Activated CD8-positive, alpha-beta memory T cell treated with anti-CD3 and anti-CD28 coated beads for 1 hour (primary cell): ENCODE measurements around the gene TWIST1.

ENCODE experiments used
- DNase-seq, 2 donors: peaks; one replicate each; pipeline ENCODE4 v3.0.0-alpha.2; 2020; ENCODE audit warnings: low read depth in 1 of 2; ENCODE audit errors: extremely low read depth in 1 of 2

Gene TWIST1

DNA sequence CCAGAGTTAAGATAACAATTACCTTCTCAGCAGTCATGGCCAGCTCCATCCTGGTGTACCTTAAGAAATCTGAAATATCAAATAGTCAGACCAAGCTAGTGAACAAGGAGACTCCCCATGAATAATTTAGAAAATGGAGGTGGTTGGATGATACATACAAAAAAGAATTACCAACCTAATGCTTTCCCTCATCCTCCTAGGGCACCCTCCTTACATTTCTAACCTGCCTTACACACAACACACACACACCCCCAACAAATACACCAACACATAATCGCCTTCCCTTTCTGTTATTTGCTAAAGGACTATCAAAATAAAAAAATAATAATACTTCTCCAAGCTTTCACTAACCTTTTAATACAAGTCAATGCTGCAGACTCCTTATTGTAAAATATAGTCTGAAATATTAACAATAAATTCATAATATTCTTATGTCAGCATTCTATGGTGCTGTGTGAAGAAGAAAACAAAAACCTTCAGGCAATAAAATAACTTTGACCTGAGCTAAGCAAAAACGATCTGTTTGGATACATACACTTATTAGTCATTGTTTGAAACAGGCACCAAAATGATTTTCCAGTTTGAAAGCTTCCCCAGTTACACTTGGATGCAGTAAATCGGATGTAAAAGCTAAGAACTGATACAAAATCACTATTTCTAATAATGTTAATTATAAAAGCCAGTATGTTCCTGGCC lies 3.4 kb downstream of the TWIST1 start:
- no peak for DNase-seq

DNA sequence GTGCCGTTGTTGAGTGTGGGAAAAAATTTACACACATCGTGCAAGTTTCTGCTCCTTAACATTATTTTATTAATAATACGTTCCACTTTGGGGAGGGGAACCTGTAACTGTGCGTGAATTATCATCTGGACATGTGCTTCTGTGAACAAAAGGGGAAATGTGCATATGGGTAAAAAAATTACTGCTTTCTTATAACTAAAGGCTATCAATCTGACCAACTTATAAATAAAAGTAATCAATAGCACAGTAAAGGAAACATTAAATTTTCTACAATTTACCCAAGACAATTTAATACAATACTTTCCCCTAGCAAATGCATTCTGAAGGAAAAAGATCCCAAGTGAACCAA lies 4.5 kb downstream of the TWIST1 start:
- DNase-seq, result no peak

DNA sequence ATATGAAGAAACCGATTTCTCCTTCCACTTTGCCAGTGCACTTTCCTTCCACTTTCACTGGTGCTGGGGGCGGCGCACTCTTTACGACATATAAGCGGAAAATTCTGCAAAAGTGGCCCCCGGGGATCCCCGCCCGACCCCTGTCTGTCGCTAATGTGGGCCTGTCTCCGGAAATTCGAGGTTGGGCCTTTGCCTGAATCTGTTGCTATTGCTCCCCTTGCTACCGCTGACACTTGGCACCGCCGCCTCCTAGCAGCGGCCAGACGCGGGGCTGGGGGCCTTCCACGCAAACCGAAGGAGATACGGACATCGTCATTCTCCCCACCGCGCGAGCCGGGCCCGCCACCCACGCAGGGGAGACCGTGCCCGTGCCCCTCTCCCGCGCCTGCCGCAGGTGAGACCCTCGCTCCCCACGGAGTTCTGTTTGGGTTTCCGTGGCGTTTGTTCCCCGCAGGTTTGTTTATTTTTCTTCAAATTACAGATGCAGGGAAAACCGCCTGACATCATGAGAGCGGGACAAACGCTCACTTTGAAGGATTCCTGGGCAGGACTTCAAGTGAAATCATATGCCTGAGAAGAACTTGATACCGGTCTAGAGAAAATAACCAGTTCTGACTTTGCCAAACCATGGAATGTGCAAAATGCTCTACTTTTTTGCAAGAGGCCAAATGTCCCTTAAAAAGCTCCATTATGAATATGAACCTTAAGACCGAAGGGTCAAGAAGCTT lies 5.0 kb downstream of the TWIST1 start:
- DNase-seq, result no peak

DNA sequence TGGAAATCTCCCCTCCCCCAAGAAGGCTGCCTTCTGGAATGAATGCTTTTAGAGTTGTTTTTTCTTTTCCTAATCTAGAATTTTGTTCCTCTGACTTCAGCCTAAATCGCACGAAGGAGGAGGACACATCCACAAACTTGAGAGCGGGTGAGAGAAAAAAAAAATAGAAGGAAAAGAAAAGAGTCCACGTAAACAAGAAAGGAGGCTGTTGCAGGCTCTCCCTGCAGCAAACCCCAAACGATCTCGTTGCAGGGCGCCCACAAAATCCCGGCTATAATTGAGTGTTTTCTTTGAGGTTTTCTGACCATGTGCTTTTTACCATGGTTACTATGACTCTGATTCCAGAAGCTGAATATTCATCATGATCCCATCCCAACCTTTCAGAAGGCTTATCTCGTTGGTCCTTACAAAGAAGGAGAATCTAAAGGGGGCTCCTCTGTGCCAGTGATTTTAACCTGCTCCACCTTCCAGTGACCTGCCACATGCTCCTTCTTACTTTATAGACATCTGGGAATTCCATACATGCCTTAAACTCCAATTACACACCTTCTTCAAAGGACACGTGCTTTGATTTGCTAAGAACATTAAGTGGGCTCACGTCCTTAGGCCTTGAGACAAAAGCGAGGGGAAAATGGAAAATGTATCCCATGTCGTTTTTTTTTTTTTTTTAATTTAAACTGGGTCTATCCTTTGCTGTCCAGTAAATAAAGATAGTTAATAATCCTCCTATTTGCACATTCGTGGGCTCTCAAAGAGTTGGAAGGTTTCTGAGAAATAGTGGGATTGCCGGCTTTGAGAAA lies 5.8 kb downstream of the TWIST1 start:
- no peak for DNase-seq

DNA sequence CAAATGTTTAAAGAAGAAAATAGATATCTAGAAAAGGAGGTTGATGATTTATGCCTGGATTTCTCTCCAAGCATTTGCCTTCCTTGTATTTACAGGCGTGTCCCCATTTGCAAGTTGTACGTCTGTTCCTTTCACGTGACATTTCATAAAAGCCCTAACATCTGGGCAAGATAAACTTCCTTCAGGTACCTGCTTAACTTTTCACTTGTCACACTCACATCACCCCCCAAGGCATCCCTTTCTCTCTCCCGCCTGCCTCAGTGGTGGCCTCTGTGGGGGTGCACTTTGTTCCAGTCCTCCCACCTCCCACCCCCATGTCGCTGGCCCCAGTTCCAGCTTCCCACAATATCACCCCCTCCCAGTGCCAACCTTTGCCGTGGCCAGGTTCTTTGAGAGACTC lies 6.7 kb downstream of the TWIST1 start:
- no peak for DNase-seq

DNA sequence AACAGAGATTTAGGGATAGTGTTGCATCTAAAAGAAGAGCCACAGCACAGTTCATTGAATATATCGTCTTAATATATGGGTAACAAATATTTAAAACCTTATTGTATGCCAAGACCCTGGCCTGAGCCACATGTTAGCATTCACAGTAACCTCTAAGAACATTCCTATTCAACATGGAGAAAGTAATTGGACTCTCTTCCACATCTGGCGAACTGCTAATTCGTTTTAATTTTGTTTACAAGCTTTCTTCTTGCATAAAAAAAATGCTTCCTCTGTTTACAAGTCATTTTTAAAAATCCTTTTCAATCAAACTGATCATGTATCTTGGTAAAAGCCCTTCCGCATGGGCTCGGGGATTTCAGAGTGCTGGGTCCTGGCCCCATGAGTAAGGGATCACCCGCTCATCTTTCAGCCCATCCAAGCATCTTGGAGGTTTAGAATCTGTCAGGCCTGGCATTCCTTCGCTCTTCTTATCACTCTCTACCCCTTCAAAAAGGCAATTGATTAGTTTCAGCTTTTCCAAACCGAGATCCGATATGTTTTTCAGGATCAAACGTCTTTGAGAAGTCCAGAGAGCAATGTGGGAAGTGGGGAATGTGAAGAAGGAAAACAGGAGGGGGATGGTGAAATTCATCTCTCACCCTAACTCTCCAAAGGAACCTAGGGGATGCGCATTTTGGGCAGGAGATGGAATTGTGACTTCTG lies 7.3 kb downstream of the TWIST1 start:
- no peak for DNase-seq

DNA sequence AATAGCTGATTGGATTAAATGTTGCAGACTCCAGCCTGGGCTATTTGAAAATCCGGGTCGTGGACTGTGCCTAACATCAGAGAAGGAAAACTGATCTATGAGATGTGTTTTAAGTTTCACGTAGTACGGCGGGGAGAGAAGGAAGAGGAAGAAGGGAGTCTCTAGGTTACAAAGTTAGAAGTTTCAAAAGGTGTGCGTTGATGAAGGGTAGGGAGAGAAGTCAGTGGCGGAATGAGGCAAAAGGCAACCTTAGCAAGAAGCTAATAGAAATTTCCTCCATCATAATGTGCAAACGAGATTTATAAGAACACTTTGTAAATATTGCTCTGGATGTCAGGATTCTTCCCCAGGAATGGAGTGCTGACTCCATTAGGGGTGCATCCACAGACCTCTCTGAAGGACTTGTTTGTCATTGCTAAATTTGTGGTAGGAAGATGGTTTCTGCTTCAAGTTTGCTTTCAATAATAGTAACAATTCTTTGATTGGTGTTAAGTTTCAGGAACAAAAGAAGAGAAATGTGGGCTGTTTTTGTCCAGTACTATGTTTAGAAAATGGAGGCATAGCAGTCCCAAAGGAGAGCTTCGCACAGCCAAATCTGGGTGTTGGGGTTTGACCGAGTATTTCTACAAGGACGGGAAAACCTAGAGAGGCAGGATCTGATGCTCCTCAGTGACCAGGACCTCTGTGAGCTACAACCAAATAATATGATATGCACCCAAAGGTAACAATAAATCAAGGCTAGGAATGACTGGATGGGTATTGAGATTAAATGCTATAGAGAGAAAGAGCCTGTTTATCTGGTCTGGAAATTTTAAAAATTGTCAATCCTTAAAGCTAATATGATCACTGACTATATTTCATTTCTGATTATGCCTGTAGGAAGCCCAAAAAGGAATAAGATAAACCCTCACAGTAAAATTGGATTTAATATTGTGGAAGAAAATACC lies 8.2 kb downstream of the TWIST1 start:
- DNase-seq, result no peak

DNA sequence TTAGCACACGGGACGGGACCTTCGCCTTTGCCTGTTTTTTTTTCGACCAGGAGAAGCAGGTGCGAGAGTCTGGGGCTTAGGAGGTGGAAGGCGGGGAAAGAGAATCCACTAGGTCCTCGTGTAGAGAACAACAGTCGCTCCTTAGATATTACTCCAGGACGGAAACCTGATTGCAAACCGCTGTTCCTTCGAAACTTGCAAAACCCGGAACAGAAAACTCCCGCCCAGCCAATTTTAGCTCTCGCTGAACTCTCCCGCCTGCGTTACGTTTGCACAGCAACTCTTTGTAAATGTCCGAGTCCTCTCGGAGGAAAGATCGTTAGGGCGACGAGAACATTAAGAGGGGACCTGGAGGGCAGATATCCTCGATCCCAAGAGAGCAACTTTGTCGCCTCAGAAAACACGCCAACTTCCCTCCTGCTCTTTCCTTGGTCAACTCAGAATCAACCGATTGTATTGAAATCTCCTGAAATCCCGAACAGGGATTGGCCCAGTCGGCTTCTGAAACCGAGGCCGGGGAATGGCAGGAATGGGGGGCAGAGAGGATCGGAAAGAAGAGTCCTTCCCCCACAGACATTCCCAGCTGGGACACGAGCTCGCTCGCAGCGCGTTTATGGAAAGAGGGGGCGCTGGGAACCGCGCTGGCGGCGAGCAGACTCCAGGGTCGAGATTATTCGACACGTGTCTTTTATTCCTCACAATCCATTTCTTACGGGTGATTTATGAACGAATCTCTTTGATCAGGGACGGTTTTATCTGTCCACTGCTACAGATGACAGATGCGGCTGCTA lies 9.9 kb downstream of the TWIST1 start:
- no peak for DNase-seq

DNA sequence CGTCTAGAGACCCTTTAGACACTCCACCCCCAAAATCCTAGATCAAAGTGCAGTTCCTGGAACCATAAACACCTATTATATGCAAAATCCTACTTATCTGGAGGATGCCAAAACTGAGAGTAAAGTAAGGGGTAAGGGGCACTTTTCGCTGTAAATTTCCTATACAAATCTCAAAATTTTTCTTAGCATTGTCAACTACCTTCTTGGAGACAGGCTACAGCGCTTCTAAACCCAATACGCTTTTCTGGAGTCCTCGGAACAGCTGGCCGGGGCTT lies 10.4 kb downstream of the TWIST1 start:
- DNase-seq, result no peak

DNA sequence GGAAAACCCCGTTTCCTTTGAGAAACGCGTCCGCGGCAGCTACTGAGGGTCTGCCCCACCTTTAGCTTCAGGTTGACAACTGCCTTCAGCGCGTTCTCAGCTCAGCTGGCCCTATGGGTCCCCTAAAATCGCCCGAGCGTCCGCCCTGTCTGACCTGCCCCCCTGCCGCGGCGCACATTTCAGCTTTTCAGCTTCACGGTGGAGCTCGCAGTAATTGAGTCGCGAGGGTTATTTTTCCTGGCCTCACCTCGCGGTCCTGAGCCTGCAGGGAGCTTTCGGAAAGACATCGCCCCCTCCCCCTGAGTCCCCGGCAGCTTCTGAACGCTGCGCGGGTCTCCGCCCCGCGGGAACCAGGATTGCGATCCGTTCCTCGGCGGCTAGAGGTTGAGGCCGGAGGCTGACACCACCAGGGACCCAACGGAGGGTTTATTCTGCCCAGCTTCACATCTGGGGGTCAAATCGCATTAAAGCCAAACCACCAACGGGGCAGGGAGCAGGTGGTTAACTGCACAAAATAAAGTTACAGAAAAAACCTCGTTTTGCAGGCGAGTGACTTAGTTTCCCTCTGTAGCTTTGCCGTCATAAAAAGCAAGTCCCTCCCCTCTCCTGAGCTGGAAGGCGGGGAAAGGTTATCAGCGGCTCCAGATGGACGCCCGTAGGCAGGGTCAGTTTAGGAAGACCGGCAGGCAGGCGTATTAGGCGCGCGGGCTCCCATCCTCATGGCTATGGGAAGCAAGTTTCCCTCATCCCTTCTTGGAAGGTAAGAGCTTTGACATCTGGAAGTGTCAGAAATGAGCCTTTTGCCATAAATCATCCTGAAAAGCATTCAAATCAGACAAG lies 11.0 kb downstream of the TWIST1 start:
- no peak for DNase-seq

DNA sequence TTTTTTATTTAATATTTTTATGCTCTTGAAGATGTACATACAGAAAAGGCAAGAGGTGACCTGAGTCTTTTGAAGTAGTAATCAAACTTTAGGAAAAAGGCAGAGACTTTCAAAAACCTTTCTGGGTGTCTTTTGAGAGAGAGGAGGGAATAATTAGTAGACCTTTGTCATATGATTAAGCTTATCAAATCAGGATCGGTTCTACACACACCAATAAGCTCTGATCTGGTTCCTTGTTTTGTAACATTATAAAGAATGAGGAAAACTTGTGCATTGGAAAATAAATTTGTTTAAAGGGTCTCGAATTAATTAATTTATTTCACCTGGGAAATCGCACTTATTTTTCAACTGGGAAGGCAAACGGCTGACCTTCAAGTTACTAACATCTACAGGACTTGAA lies 11.9 kb downstream of the TWIST1 start:
- DNase-seq, result no peak

DNA sequence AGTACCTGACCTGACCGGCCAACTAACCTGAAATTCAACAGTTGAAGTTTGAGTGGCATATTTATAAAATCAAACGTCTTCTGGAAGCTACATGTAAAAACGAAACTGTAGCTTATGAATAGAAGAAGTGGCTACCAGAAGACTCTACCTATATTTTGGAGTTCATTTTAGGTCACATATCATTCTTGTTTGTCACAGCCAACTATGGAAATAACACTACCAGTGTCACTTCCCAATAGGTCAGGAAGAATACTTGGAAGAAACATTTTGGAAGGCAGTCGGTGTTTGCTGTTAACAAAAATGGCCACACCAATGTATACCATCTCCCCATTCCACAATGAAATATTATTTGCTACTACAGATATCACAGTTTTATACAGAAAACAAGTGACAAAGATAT lies 12.6 kb downstream of the TWIST1 start:
- DNase-seq, result no peak

DNA sequence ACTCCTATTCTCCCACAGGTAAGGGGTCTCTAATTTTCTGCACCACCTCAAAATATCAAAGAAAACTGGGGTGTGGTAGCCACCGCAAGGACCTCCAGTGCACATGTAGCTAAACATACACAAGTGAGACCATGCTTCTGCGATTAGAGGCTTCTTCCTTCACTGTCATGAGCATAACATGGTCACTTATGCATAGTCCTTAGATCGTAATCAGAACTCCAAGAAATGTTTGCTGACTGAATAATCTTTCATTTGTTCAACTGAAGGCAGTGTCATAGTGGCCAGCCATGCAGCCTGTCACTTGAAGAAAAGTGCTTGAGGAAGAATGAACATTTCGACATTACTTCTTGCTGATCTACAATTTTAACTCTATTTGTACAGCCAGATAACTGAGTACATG lies 14.6 kb downstream of the TWIST1 start:
- no peak for DNase-seq

DNA sequence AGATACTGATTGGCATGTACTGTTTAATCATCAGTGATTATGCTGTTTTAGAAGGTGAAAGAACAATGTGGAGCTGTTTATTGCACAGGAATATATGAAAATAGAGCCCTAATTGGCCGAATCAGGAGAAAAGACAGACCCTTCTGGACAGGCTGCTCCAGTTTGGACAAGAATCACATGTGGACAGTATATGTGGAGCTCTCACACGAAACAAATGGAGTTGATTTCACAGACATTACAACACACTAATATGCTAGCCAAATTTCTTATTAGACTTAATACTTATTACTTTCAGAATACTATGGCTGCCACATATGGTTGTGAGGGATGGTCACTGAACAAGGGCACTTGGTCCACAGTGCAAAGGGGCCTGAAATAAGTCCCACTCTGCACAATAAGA lies 15.5 kb downstream of the TWIST1 start:
- no peak for DNase-seq

DNA sequence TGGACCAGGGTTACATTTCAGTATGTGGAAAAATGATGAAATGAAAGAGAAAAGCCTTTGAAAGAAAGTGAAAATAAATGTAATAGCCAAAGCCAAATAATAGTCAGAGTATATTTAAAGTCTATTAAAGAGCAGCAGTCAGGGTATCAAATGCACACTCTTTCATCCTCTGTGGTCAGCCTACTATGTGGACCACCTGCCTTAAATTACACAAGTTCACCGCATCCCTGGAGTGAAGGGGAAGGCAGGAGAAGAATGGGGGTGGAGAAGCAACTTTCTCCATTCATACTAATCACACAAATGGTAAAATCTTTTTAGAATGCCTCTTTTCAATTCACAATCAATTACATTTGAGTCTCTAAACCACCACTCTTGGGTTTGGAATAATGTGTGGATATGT lies 16.0 kb downstream of the TWIST1 start:
- DNase-seq, result no peak

DNA sequence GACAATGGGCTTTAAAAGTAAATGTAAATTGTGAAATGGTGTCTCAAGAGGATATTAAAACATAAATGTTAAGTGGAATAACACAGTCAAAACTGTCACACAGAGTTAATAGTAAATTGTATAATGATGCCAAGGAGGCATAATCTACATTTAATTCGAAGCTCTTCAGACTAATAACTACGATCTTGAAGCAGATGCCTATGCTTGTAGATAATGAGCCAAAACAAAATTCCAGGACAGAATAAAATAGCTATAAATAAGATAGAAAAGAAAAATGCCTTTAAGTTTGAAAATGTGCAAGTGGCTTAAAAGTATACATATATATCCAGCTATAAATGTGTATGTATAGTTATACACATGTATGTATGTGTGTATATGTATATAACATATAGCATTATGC lies 17.5 kb downstream of the TWIST1 start:
- DNase-seq, result no peak

DNA sequence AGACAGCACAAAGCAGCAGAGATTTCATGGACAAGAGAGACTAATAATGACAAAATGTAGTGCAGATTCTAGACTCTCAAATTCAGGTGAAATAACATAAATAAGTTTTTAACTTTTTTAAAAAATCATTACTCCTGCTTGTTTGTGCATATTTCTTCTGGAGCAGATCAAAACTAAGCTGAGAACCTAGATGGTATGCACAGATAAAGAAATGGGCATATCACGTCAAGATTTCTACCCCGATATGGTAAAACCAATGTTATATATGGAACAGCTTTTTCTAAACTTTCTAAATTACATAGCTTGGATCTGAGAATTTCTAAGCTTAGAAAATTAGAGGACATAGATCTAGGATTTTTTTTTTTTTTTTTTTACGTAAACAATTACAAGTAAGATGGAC lies 18.2 kb downstream of the TWIST1 start:
- no peak for DNase-seq

DNA sequence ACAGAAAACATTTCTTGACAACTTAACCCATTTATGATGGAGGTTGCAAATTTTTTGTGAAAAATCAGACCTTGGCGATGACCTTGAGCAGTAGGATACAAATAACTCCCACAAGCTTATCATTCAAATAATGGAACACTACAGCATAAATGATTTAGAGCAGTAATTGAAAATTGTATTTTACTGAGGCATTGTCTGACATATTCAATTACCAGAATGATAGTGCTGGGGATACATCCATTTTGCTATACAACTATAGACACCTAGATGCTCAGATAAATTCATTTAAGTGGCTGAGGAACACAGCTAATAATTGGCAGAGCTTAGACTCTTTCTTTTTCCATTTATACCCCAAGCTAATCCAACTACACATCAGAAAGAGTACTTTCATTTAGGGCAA lies 18.9 kb downstream of the TWIST1 start:
- no peak for DNase-seq
